ENCODE measurements around the gene PAGR1. TPM values are rescaled to one million over a fixed set of nuclear protein-coding genes. Genes with fewer than 3 reads are reported as not detected.

The PAGR1 gene
- total RNA-seq, 1 donor from 2014 or later, result 12.9 TPM

- no peak overlapping the region for H3K4me3 ChIP-seq
- no peak overlapping the region for H3K27ac ChIP-seq (replicated peaks)
- DNase-seq, result no peak
- H3K9me3 ChIP-seq (replicated peaks), result no peaks in the 10 kb centered on the region
- H3K36me3 ChIP-seq, result peaks cover 94% of the 10 kb centered on the region
- peaks cover 6% of the 10 kb centered on the region for H3K4me1 ChIP-seq
- no peaks in the 10 kb centered on the region for H3K27me3 ChIP-seq (ENCODE audit: low read depth)
- intact Hi-C loops (cut with micrococcal nuclease), result no loop called here
- TF ChIP-seq, protein P1, sequence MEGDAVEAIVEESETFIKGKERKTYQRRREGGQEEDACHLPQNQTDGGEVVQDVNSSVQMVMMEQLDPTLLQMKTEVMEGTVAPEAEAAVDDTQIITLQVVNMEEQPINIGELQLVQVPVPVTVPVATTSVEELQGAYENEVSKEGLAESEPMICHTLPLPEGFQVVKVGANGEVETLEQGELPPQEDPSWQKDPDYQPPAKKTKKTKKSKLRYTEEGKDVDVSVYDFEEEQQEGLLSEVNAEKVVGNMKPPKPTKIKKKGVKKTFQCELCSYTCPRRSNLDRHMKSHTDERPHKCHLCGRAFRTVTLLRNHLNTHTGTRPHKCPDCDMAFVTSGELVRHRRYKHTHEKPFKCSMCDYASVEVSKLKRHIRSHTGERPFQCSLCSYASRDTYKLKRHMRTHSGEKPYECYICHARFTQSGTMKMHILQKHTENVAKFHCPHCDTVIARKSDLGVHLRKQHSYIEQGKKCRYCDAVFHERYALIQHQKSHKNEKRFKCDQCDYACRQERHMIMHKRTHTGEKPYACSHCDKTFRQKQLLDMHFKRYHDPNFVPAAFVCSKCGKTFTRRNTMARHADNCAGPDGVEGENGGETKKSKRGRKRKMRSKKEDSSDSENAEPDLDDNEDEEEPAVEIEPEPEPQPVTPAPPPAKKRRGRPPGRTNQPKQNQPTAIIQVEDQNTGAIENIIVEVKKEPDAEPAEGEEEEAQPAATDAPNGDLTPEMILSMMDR (IDR thresholded peaks at IDR 0.05; ENCODE audit: borderline replicate concordance), result no peak
Observed at GRCh38 chr16:29842732-29843346, 26.9 kb downstream of the PAGR1 start.

DNA sequence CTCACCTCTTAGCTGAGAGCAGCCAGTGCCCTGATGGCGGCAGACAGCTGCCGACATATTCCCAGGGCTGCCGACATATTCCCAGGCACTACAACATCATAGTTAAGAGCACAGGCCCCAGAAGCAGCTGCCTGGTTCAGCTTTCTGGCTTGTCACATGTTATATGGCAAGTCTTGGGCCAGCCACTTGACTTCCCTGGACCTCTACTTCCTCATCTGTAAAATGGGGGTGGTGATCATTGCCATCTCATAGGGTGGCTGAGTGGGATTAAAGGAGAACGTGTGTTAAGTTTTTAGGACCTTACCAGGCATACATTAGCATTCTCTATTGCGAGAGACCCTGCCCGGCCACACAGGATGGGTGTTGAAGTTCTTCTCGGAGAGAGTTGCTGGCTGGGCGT, 28.0 kb downstream of the PAGR1 start:
- peaks cover 84% of the 10 kb centered on the region for H3K36me3 ChIP-seq
- peaks cover 6% of the 10 kb centered on the region for H3K4me1 ChIP-seq
- TF ChIP-seq, protein P1 (IDR thresholded peaks at IDR 0.05; ENCODE audit: borderline replicate concordance), result no peak
- H3K27me3 ChIP-seq (ENCODE audit: low read depth), result no peaks in the 10 kb centered on the region
- peak overlapping the region; percentile 16 for H3K27ac ChIP-seq (replicated peaks)
- no peak for DNase-seq
- intact Hi-C loops (cut with micrococcal nuclease), result no loop called here
- no peak overlapping the region for H3K4me3 ChIP-seq
- H3K9me3 ChIP-seq (replicated peaks), result no peaks in the 10 kb centered on the region

- Histone ChIP-seq H3K27ac (replicated peaks) (peak overlapping the region; percentile 16), H3K27me3 (ENCODE audit: low read depth) (no peaks in the 10 kb centered on the region), H3K36me3 (peaks cover 77% of the 10 kb centered on the region), H3K4me3 (no peak overlapping the region), H3K4me1 (peaks cover 10% of the 10 kb centered on the region), H3K9me3 (replicated peaks) (no peaks in the 10 kb centered on the region)
- intact Hi-C loops (cut with micrococcal nuclease), result no loop called here
- no peak for DNase-seq
- TF ChIP-seq, protein P1 (IDR thresholded peaks at IDR 0.05; ENCODE audit: borderline replicate concordance), result no peak
Observed at GRCh38 chr16:29844575-29845331, 28.8 kb downstream of the PAGR1 start.

DNA sequence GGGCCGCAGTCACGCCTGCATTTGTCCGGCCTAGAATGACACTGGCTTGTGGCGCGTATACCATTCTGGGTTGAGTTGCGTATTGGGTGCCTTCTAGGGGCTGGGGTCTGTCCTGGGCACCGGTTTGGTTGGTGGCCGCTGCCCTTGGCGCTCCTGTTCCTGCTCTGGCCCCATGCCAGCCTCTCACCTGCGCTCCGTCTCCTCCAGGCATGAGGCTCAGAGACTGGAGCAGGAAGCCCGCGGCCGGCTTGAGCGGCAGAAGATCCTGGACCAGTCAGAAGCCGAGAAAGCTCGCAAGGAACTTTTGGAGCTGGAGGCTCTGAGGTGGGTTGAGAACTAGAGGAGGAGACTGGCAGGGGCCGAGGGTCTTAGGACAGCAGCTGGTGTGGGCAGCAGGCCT, 29.7 kb downstream of the PAGR1 start:
- Histone ChIP-seq H3K9me3 (replicated peaks) (no peaks in the 10 kb centered on the region), H3K36me3 (peaks cover 68% of the 10 kb centered on the region), H3K27ac (replicated peaks) (peak overlapping the region; percentile 16), H3K4me1 (peaks cover 4% of the 10 kb centered on the region), H3K4me3 (no peak overlapping the region), H3K27me3 (ENCODE audit: low read depth) (no peaks in the 10 kb centered on the region)
- TF ChIP-seq, protein P1 (IDR thresholded peaks at IDR 0.05; ENCODE audit: borderline replicate concordance), result no peak
- intact Hi-C loops (cut with micrococcal nuclease), result no loop called here
- DNase-seq, result no peak

- TF ChIP-seq, protein P1 (IDR thresholded peaks at IDR 0.05; ENCODE audit: borderline replicate concordance), result peak; percentile 92
- Histone ChIP-seq H3K4me1 (peaks cover 16% of the 10 kb centered on the region), H3K36me3 (peaks cover 42% of the 10 kb centered on the region), H3K9me3 (replicated peaks) (no peaks in the 10 kb centered on the region), H3K27ac (replicated peaks) (peak overlapping the region; percentile 5), H3K27me3 (ENCODE audit: low read depth) (no peaks in the 10 kb centered on the region), H3K4me3 (no peak overlapping the region)
- intact Hi-C loops (cut with micrococcal nuclease), result no loop called here
- DNase-seq, result peak; percentile 71
Observed at GRCh38 chr16:29848420-29849297, 32.7 kb downstream of the PAGR1 start.
